DMS114 treated with DMSO at 0.1 percent for 48 hours (cell line): ENCODE results near the gene ZNF454.

Source experiments
- DNase-seq: peaks from one replicate; lab custom pipeline; 2025; ENCODE audit not compliant: unreplicated experiment; lab: John Stamatoyannopoulos, UW

Gene ZNF454

DNA sequence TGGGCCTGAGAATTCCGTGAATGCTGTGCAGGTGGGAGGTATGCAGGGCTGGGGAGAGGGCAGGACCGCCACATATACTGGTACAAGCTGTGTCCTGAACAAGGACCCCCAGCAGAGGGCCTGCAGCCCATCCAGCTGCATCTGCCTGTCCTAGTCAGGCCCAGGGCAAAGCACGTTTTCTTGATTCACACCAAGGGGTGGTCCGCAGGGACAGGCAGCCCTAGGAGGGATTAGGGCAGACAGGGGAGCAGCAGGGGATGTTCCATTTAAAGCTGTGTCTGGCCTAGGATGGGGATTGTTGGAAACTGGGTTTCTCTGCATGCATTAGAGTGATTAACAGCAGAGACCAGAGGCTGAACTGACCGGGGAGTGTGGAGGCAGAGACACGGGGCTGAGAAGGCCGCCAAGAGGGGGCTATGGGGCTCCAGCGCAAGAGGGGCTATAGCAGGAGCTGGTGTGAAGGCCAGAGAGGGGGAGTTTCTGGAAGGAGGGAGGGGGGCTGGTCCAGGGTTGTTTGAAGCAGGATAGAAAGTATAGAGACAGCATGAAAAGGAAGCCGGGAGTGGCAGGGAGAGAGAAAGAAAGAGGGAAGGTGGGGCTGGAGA lies 51.4 kb downstream of the ZNF454 start:
- DNase-seq: no peak

- DNase-seq: no peak
Observed at GRCh38 chr5:178993236-178993765, 52.3 kb downstream of the ZNF454 start.

- no peak for DNase-seq
Observed at GRCh38 chr5:178993955-178994579, 53.1 kb downstream of the ZNF454 start.

DNA sequence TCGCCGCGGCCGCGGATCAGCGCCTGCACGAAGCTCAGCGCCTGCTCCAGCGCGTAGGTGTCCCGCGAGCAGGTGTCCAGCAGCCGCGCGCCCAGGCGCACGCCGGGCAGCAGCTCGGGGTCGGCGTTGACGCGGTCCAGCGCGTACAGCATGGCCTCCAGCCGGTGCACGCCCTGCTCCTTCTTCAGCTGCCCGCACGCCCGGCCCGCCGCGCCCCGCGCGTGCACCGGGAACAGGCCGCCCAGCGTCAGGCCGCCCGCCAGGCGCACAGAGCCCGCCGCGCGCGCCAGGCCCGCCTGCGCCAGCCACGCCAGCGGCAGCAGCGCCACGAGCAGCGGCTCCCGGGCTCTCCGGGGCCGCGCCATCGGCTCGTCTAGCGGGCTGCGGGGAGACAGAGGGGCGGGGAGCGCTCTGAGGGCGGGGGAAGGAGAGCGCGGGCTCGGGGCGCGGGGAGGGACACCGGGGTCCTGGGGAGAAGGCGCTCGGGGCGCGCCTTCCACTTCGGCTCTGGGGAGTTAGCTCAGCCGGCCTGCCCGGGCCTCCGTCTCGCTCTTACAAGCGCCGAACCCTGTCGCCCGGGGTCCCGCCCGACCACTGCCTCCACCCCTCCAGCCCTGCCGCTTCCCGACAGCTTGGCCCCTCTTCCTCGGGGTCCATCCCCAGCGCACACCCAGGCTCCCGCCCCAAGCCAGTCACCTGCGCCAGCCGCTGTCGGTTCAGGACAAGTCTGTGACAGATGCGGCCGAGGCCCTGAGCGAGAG lies 53.8 kb downstream of the ZNF454 start, which contains the start of gene GRM6:
GRM6 (minus strand) TSS at position 741 of the 761 bp plus-strand sequence; CDS start at position 365, 376 bp downstream.
- no peak for DNase-seq

DNA sequence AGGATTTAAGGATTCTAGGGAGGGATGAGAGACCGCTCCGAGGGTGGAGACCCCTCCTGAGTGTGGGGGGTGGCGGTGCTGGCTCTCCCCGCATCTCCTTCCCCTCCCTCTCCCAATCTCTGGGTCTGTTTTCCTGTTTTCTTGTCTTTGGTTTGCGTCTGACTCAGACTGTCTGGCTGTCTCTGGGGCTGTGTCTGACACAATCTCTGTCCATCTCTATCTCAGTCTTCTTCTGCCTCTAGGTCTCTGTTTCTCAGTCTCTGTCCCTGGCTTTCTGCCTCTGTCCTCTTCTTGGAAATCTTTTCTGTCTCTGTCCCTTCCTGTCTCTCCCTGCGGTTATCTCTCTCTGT lies 54.3 kb downstream of the ZNF454 start:
- DNase-seq: no peak

GRCh38 chr5:178996156-178996555 lies 55.2 kb downstream of the ZNF454 start:
- no peak for DNase-seq

DNA sequence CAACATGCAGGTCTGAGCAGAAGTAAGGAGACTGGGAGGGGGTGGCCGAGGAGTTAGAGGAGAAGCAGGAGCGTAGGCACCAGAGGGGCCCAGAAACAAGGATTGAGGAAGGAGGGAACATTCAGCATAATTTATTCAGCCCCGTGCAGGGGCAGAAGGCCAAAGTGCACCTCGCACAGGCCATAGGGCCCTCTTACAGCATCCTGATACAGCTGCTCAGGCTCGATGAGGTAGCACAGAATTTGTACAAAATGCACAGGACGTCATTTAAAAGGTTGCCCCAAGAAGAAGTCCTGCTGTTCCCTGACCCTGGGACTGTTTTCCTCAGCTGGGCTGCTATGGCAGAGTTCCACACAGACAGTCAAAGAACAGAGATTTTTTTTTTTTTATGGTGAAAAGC lies 56.2 kb downstream of the ZNF454 start:
- no peak for DNase-seq

DNA sequence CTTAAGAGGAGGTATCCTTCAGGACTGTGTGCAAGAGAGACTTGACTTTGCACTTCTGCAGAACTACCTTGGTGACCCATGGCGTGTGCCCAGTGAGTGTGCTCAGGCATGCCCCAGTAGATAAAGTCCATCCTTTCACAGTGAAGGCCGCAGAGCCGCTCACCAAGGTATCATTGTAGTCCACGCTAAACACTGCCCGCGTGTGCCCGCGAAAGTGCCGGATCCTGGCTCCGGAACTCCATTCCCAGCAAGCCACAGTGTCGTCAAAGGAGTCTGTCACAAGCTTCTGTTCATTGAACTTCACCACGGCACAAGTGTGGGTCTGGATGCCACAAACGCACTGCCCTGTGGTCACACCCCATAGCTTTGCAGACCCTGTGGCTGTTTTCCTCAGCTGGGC lies 57.4 kb downstream of the ZNF454 start:
- DNase-seq: no peak

DNA sequence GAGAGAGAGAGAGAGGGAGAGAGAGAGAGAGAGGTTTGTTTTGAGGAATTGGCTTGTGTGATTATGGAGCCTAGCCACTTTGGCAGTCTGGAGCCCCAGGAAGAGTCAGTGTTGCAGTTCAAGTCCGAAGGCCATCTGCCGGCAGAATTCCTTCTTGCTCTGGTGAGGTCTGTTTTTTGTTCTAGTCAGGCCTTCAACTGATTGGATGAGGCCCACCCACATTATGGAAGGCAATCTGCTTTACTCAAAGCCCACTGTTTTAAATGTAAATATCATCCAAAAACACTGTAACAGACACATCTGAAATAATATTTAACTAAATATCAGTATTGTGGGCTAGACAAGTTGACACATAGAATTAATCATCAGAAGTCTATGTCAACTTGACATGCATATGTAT lies 65.6 kb downstream of the ZNF454 start:
- no peak for DNase-seq

DNA sequence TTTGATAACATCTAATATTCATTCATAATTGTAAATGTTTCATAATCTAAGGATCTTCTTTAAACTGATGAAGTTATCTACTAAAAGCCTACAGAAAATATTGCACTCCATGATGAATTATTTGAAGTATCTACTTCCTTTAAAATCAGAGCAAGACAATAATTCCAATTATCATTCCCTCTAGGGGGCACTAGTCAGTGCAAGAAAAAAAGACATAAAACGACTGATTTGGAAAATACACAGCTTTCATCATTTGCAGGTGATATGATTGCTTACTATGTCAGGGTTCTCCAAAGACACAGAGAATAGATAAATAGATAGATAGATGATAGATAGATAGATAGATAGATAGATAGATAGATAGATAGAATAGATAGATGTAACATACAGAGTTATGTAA lies 67.7 kb downstream of the ZNF454 start:
- DNase-seq: no peak
